K562 (cell line): Measurements from ENCODE around the gene ITPR2. TPM values are rescaled to one million over a fixed set of nuclear protein-coding genes. Genes with fewer than 3 reads are reported as not detected.

Source experiments
- ATAC-seq: fragments of 200-7000 bp; cut with Tn5 transposase; 3 replicates; pipeline ENCODE4 v1.9.1; 2020; ENCODE audit warnings: moderate library complexity
- BruUV-seq: library from RNA; stranded (reverse); fragments of 400-500 nt; replicated peaks from 2 replicates; lab custom pipeline; 2021; lab: Mats Ljungman, UMichigan
- CTCF ChIA-PET: fragments of 300-600 bp; formaldehyde crosslinking; extraction: SDS; loops from one replicate; lab custom pipeline; 2021; ENCODE audit warnings: low intra/inter-chr PET ratio; lab: Yijun Ruan, JAX
- POLR2A ChIA-PET: fragments of 300-600, 350-650 bp; sonication (Branson Sonifier 250); formaldehyde crosslinking; extraction: SDS; loops from one replicate; lab custom pipeline; 2021; ENCODE audit warnings: antibody characterized with exemption, inconsistent platforms; lab: Yijun Ruan, JAX
- DNase-seq, 4 experiments: peaks; one replicate each; pipeline versions ENCODE4 v3.0.0 to v3.0.0-alpha.2; 2011 to 2018; ENCODE audit warnings: low spot score in 3 of 4, mixed read lengths in 3 of 4; ENCODE audit errors: extremely low read depth in 1 of 4
- FAIRE-seq: peaks from 2 replicates; lab custom pipeline; 2011; peaks lifted over from hg19 to GRCh38; lab: Jason Lieb, UNC
- H2AFZ ChIP-seq: 2 replicates; pipeline ENCODE4 v1.6.0; 2011; ENCODE audit warnings: low read depth, low read length, control low read depth, inconsistent platforms
- H3K27ac ChIP-seq: fragments of 200-600 bp; 3 replicates; pipeline ENCODE4 v1.8.0; 2011; ENCODE audit warnings: low read depth, mild to moderate bottlenecking, control low read depth, inconsistent platforms, low read length, moderate library complexity, mixed read lengths; ENCODE audit errors: extremely low read depth
- H3K27me3 ChIP-seq, 2 experiments: fragments of 300-600 bp in 1 of 2; 2 replicates in 1 of 2; 3 replicates in 1 of 2; pipeline versions ENCODE4 v1.6.0 to v1.8.0; 2011; ENCODE audit warnings: inconsistent platforms in 2 of 2, low read length in 2 of 2, mild to moderate bottlenecking in 1 of 2, mixed read lengths in 1 of 2, moderate library complexity in 1 of 2; ENCODE audit not compliant: control insufficient read depth in 2 of 2, insufficient read depth in 2 of 2
- H3K36me3 ChIP-seq: fragments of 300-600 bp; 3 replicates; pipeline ENCODE4 v1.8.0; 2011; ENCODE audit warnings: mild to moderate bottlenecking, low read length, inconsistent platforms; ENCODE audit not compliant: control insufficient read depth, insufficient read depth
- H3K4me1 ChIP-seq, 2 experiments: fragments of 200-600 bp in 1 of 2; replicated peaks in 1 of 2; 2 replicates in 1 of 2; 3 replicates in 1 of 2; pipeline versions ENCODE4 v1.5.1 to v1.8.0; 2011; ENCODE audit warnings: inconsistent platforms in 2 of 2, low read length in 2 of 2, mild to moderate bottlenecking in 1 of 2, mixed read lengths in 1 of 2, moderate library complexity in 1 of 2; ENCODE audit not compliant: control insufficient read depth in 2 of 2, insufficient read depth in 2 of 2
- H3K4me2 ChIP-seq: 2 replicates; pipeline ENCODE4 v1.6.1; 2011; ENCODE audit warnings: low read length, control low read depth, inconsistent platforms, mixed read lengths; ENCODE audit not compliant: insufficient read depth
- H3K4me3 ChIP-seq: fragments of 200-600 bp; sonication (generic), shearing (Covaris generic); 2 replicates; pipeline ENCODE4 v1.5.1; 2016; ENCODE audit warnings: control low read depth, inconsistent platforms
- H3K79me2 ChIP-seq: fragments of 200-600 bp; 3 replicates; pipeline ENCODE4 v1.8.0; 2011; ENCODE audit warnings: low read length, inconsistent platforms; ENCODE audit not compliant: control insufficient read depth, insufficient read depth
- H3K9ac ChIP-seq, 2 experiments: 2 replicates each; pipeline versions ENCODE4 v1.6.0 to v1.6.1; 2011; ENCODE audit warnings: low read depth in 2 of 2, low read length in 2 of 2, control low read depth in 1 of 2, inconsistent platforms in 1 of 2, mild to moderate bottlenecking in 1 of 2, mixed read lengths in 1 of 2; ENCODE audit not compliant: insufficient read depth in 1 of 2
- H3K9me1 ChIP-seq: one replicate; pipeline ENCODE4 v1.6.0; 2011; ENCODE audit warnings: inconsistent platforms, mild to moderate bottlenecking, low read length, moderate library complexity; ENCODE audit not compliant: control insufficient read depth, insufficient read depth
- H3K9me3 ChIP-seq: replicated peaks from 2 replicates; pipeline ENCODE4 v1.5.1; 2011; ENCODE audit warnings: low read depth, low read length, inconsistent platforms; ENCODE audit not compliant: control insufficient read depth, insufficient read depth
- H4K20me1 ChIP-seq: replicated peaks from 2 replicates; pipeline ENCODE4 v1.6.1; 2011; ENCODE audit warnings: low read length, inconsistent platforms, mixed read lengths; ENCODE audit not compliant: control insufficient read depth, insufficient read depth
- BRD9 ChIP-seq: fragments of 450-650 bp; IDR thresholded peaks from 2 replicates; pipeline ENCODE4 v1.6.1; 2018; ENCODE audit warnings: low read depth; ENCODE audit not compliant: partially characterized antibody
- CTBP1 ChIP-seq: fragments of 450-650 bp; IDR thresholded peaks from 2 replicates; pipeline ENCODE4 v1.6.1; 2016; ENCODE audit warnings: borderline replicate concordance
- KLF6 ChIP-seq: fragments of 250-450 bp; sonication (Bioruptor Pico); IDR thresholded peaks from 2 replicates; pipeline ENCODE4 v1.4.0; 2020; ENCODE audit warnings: mild to moderate bottlenecking, moderate library complexity, borderline replicate concordance
- SIN3B ChIP-seq: fragments of 450-650 bp; IDR thresholded peaks from 2 replicates; pipeline ENCODE4 v1.6.1; 2017; ENCODE audit warnings: low read depth, mild to moderate bottlenecking, moderate library complexity
- TFE3 ChIP-seq: fragments of 450-650 bp; formaldehyde crosslinking; IDR thresholded peaks from 2 replicates; pipeline ENCODE4 v1.4.0; 2020; ENCODE audit warnings: mild to moderate bottlenecking, mixed read lengths
- TRIM28 ChIP-seq: fragments of 450-650 bp; IDR thresholded peaks from 2 replicates; pipeline ENCODE4 v1.6.1; 2017
- U2AF1 ChIP-seq: fragments of 200-400 bp; formaldehyde crosslinking; optimal IDR thresholded peaks from 2 replicates; pipeline ENCODE3; 2017; ENCODE audit warnings: mild to moderate bottlenecking, low read depth, low read length, moderate library complexity
- WHSC1 ChIP-seq: IDR thresholded peaks from one replicate; pipeline ENCODE4 v1.6.1; 2012; ENCODE audit warnings: low read length, control low read depth, inconsistent platforms
- ZNF121 ChIP-seq: sonication (generic); formaldehyde crosslinking; conservative IDR thresholded peaks from 2 replicates; pipeline ENCODE4 v1.8.0; 2022; ENCODE audit warnings: missing genetic modification reagents
- WGBS: fragments of 100-300 bp; shearing (Covaris generic); methylation state at CpG from one replicate; pipeline ENCODE4 v1.1.6; 2016; ENCODE audit warnings: low coverage, mixed read lengths; ENCODE audit not compliant: insufficient coverage; ENCODE audit errors: missing lambda C conversion rate; 5-methylcytosine and 5-hydroxymethylcytosine counted together
- in situ Hi-C: fragments of 300-500 bp; cut with MboI; formaldehyde crosslinking; loops from 4 replicates; pipeline ENCODE4 v1.15.0; 2018; ENCODE audit warnings: inconsistent platforms, mixed read lengths
- intact Hi-C: fragments of 100-400 bp; cut with micrococcal nuclease; formaldehyde crosslinking; loops from 2 replicates; pipeline ENCODE4 v1.14.2; 2022
- polyA plus RNA-seq, 8 experiments: library from polyadenylated mRNA; depleted of rRNA in 4 of 8; stranded (reverse) in 5 of 8; unstranded in 3 of 8; fragments of >200 nt; fragmentation: Nextera tagmentation in 2 of 8; fragmentation: Illumina TruSeq in 1 of 8; extraction: Ambion mirVana in 2 of 8; extraction: Trizol in 1 of 8; gene quantifications; 2 replicates each; pipeline versions ENCODE4 v1.2.1 to v1.2.3, GENCODE V29; 2011 to 2014; ENCODE audit warnings: inconsistent platforms in 1 of 8, missing spikeins in 1 of 8
- total RNA-seq, 7 experiments: library from RNA; depleted of rRNA in 6 of 7; stranded (reverse); fragments of >200 nt in 6 of 7; fragmentation: Illumina TruSeq in 2 of 7; extraction: Trizol in 2 of 7; gene quantifications; 2 replicates each; pipeline versions ENCODE4 v1.2.1 to v1.2.3, GENCODE V29; 2011 to 2021; ENCODE audit warnings: low replicate concordance in 1 of 7
- TF ChIP-seq, protein P1 (sequence below): sonication (generic); formaldehyde crosslinking; IDR thresholded peaks from 2 replicates; pipeline ENCODE4 v1.8.1; 2022; ENCODE audit warnings: missing genetic modification reagents

ITPR2 gene
- total and polyA plus RNA-seq, 9 of the 15 experiments (the other 6 are each of a cell fraction or from before 2014, with no cell fraction given): 0.21 to 3.3 (median 0.95) TPM

GRCh38 chr12:26712892-26713291, 120.1 kb downstream of the ITPR2 start:
- WGBS: 0% methylated on average over 5 of the region's 5 CpGs
- H3K4me1 ChIP-seq: no peaks in the 10 kb centered on the region
- in situ Hi-C loops: no loop called here
- ATAC-seq: no peak
- BruUV-seq: no TSS peak
- H2AFZ ChIP-seq: no peak overlapping the region
- no peak overlapping the region for H3K27ac ChIP-seq
- no peaks in the 10 kb centered on the region for H3K9me1 ChIP-seq
- no peak for FAIRE-seq
- no peaks in the 10 kb centered on the region for H3K36me3 ChIP-seq
- ChIA-PET CTCF (no interaction called here), POLR2A (no interaction called here)
- H3K27me3 ChIP-seq: no peaks in the 10 kb centered on the region; a peak in 1 of 5 replicates
- no peaks in the 10 kb centered on the region for H3K9me3 ChIP-seq
- no peaks in the 10 kb centered on the region for H4K20me1 ChIP-seq
- intact Hi-C loops: no loop called here
- H3K4me2 ChIP-seq: no peak overlapping the region
- no peak for TF ChIP-seq U2AF1
- no peak for TF ChIP-seq BRD9
- H3K79me2 ChIP-seq: no peaks in the 10 kb centered on the region
- no peak overlapping the region for H3K9ac ChIP-seq
- H3K4me3 ChIP-seq: no peak overlapping the region
- DNase-seq: no peak

DNA sequence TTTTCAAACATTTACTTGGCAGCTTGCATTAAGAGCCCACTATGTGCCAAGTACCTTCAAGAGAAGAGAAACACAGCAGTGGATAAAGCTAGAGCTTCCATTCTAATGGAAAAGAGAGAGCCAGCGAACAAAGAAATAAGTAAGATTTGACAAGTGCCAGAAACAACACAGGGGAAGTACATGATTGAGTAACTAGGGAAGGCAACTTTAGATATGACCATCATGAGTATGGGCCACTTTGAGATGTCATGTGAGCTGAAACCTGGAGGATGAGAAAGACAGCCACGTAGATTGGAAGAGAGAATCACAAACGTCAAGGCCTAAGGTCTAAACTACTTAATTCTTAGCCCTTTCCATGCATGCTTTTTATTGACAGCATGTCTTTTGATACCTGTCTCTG, 121.4 kb downstream of the ITPR2 start:
- TF ChIP-seq ZNF121 (CRISPR knock-in tag): no peak
- TF ChIP-seq, protein P1, sequence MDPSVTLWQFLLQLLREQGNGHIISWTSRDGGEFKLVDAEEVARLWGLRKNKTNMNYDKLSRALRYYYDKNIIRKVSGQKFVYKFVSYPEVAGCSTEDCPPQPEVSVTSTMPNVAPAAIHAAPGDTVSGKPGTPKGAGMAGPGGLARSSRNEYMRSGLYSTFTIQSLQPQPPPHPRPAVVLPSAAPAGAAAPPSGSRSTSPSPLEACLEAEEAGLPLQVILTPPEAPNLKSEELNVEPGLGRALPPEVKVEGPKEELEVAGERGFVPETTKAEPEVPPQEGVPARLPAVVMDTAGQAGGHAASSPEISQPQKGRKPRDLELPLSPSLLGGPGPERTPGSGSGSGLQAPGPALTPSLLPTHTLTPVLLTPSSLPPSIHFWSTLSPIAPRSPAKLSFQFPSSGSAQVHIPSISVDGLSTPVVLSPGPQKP (CRISPR knock-in tag): no peak
- TF ChIP-seq CTBP1: no peak
- TF ChIP-seq TRIM28: no peak
- TF ChIP-seq KLF6 (CRISPR knock-in tag): no peak
- TF ChIP-seq SIN3B: no peak
- TF ChIP-seq TFE3 (CRISPR knock-in tag): no peak
- no peak for TF ChIP-seq WHSC1
- H3K4me3 ChIP-seq: no peak overlapping the region
- BruUV-seq: no TSS peak
- peaks cover 0 to under 1% of the 10 kb centered on the region in 2 experiments; a peak in 1 of 5 replicates for H3K27me3 ChIP-seq
- FAIRE-seq (no peak), ATAC-seq (no peak), DNase-seq (no peak)
- ChIA-PET CTCF (interaction anchor here (0.7 kb wide), 1 partner anchor 1473 kb away, joined by 3 read pairs; no protein-coding TSS in a partner anchor), POLR2A (no interaction called here)
- WGBS: 0% methylated on average over 3 of the region's 3 CpGs
- no peaks in the 10 kb centered on the region for H4K20me1 ChIP-seq
- H3K9ac ChIP-seq: no peak overlapping the region
- no peaks in the 10 kb centered on the region for H3K4me1 ChIP-seq
- no peak overlapping the region for H3K4me2 ChIP-seq
- H3K27ac ChIP-seq: no peak overlapping the region
- in situ Hi-C loops (no loop called here), intact Hi-C loops (no loop called here)
- no peaks in the 10 kb centered on the region for H3K79me2 ChIP-seq
- no peaks in the 10 kb centered on the region for H3K36me3 ChIP-seq
- no peaks in the 10 kb centered on the region for H3K9me1 ChIP-seq
- H3K9me3 ChIP-seq: no peaks in the 10 kb centered on the region
- no peak overlapping the region for H2AFZ ChIP-seq
